Bronchial epithelial cell (primary cell): ENCODE measurements around the gene MRO. TPM values are rescaled to one million over a fixed set of nuclear protein-coding genes. Genes with fewer than 3 reads are reported as not detected.

Experiments
- DNase-seq: peaks from one replicate; pipeline ENCODE4 v3.0.0-alpha.2; 2010; ENCODE audit warnings: low read depth
- FAIRE-seq: peaks from 2 replicates; lab custom pipeline; 2011; peaks lifted over from hg19 to GRCh38; lab: Jason Lieb, UNC
- H3K27me3 ChIP-seq: 2 replicates; pipeline ENCODE4 v1.5.1; 2011; ENCODE audit warnings: low read length; ENCODE audit not compliant: control insufficient read depth, insufficient read depth
- H3K36me3 ChIP-seq: 2 replicates; pipeline ENCODE4 v1.5.1; 2011; ENCODE audit warnings: low read length; ENCODE audit not compliant: control insufficient read depth, insufficient read depth
- H3K4me3 ChIP-seq: 2 replicates; pipeline ENCODE4 v1.5.1; 2011; ENCODE audit warnings: mild to moderate bottlenecking, low read depth, low read length, control low read depth
- total RNA-seq: library from RNA; depleted of rRNA; stranded (reverse); fragments of >200 nt; gene quantifications from 2 replicates; pipeline ENCODE4 v1.2.1, GENCODE V29; 2014
- TF ChIP-seq, protein P1 (sequence below): IDR thresholded peaks from 2 replicates; pipeline ENCODE4 v1.5.1; 2011; ENCODE audit warnings: mild to moderate bottlenecking, moderate library complexity, low read length, control low read depth, inconsistent platforms; ENCODE audit not compliant: insufficient read depth, severe bottlenecking

Gene MRO
- not detected in 2 replicates for total RNA-seq

DNA sequence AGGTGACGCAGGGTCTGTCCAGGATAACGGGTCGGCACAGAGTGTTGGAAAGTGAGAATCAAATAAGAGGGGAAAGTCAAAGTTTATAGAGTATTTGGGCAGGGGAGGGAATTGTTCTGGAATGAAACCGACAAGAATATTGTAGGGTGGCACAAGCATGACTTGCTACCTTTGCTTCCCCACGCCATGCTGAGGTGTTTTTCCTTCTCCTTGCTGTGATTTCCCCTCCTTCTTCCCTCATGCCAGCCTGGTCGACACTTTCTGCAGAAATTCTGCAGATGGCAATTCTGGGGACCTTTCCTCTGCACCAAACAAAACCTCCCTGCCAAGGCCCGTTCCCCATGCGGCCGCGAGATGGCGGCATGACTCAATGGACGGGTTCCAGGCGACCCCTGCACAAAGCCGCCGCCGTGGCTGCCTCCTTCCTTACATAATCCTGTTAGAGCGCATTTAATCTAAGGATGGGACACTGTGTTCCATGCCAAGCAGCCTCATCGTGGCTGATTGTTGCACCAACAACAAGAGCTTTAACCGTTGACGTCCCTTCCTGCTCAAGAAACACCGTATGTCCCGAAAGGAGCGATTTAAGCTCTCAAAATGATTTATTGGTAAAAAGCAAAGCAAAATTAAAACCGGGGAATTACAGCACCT lies at the start of gene MRO:
Gene MRO (minus strand): TSS at position 289 of the 651 bp plus-strand sequence. CDS start 10,616 bp downstream, outside the sequence.
- peak; percentile 49 for DNase-seq
- Histone ChIP-seq H3K4me3 (peak within 1 kb of the TSS; percentile 1), H3K27me3 (peaks cover 2% of the 10 kb centered on the region), H3K36me3 (no peaks in the 10 kb centered on the region)
- TF ChIP-seq, protein P1, sequence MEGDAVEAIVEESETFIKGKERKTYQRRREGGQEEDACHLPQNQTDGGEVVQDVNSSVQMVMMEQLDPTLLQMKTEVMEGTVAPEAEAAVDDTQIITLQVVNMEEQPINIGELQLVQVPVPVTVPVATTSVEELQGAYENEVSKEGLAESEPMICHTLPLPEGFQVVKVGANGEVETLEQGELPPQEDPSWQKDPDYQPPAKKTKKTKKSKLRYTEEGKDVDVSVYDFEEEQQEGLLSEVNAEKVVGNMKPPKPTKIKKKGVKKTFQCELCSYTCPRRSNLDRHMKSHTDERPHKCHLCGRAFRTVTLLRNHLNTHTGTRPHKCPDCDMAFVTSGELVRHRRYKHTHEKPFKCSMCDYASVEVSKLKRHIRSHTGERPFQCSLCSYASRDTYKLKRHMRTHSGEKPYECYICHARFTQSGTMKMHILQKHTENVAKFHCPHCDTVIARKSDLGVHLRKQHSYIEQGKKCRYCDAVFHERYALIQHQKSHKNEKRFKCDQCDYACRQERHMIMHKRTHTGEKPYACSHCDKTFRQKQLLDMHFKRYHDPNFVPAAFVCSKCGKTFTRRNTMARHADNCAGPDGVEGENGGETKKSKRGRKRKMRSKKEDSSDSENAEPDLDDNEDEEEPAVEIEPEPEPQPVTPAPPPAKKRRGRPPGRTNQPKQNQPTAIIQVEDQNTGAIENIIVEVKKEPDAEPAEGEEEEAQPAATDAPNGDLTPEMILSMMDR = peak; percentile 93
- no peak for FAIRE-seq

DNA sequence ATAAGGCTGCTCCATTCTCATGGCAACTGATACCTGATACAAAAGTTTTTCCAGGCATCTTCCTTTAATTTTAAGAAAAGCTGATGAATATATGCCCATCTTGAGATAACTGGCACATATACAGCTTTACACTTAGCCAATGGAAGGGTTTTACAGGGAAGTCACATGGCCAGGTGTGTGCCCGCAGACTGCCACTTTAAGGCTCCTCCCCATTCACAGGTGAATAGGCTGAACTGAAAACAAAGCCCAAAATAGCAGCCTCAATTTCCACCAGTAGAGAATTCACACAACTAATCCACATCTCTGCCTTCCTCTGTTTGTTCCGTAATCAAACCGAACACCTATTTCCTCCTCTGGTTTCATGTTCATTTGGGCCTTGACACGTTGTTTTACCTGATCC lies 49.3 kb upstream of the MRO start:
- H3K36me3 ChIP-seq = no peaks in the 10 kb centered on the region
- DNase-seq = no peak
- no peak overlapping the region for H3K4me3 ChIP-seq
- no peaks in the 10 kb centered on the region for H3K27me3 ChIP-seq
- FAIRE-seq = no peak
- TF ChIP-seq, protein P1 = no peak

DNA sequence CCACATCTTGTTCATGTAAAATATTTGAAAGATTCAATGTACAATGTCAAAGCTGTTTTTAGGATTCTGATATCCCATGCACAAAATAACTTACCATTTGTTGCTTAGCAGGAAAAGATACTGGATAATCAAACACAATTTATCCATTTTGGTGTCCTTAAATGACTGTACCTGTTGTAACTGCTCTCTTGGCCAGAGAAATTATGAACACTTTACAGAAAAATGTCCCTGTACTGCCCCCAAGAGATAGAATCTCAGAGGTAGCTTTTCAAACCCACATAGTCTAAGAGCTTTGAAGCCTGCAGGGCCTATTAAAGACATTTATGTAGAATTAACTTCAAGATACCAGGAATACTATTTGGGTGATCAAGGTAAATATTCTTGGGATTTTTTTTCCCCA lies 46.9 kb upstream of the MRO start:
- Histone ChIP-seq H3K4me3 (no peak overlapping the region), H3K27me3 (no peaks in the 10 kb centered on the region), H3K36me3 (no peaks in the 10 kb centered on the region)
- DNase-seq (peak; percentile 29), FAIRE-seq (no peak)
- TF ChIP-seq, protein P1 = no peak

DNA sequence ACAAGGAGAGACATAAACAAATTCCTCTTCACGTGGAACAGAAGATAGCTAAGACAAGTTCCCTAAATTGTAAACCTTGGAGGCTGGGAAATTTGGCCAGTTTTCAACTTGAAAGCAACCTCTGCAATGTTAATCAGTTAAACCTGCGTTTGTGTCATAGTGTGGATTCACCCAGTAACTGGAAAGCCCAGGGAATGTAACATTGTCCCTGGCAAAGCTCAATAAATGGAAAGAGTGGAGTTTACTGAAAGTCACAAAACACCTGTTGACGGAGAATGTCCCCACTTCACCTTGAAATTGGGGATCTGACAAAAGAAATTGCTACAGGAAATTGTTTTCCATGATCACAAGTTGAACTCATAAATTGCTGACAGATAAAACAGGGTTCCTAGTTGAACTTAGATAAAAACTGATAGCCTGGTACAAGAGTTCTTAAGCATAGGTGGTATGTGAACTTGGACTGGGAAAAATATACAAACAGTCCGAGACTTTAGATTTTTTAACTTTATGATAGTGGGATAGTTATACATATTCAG lies 44.1 kb upstream of the MRO start:
- Histone ChIP-seq H3K27me3 (no peaks in the 10 kb centered on the region), H3K36me3 (no peaks in the 10 kb centered on the region), H3K4me3 (no peak overlapping the region)
- FAIRE-seq (no peak), DNase-seq (no peak)
- TF ChIP-seq, protein P1 = no peak

DNA sequence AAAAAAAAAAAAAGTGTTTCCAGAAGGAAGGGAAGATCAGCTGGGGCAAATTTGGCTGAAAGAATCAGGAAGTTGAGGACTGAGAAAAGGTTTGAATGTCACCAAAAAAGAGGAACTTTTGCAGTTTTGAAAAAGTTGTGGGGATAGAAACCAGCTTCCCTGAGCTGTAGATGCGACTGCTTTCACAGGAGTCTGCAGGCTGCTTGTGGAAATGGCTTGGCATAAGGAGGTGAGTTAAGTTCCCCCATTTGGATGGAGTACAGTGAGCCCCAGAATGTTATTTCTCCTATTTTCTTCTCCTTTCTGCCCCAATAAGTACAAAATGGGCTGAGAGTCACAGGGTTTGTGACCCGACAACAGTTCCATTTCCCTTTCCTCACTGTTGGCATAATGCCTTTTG lies 42.6 kb upstream of the MRO start:
- DNase-seq (no peak), FAIRE-seq (no peak)
- no peaks in the 10 kb centered on the region for H3K36me3 ChIP-seq
- H3K27me3 ChIP-seq = no peaks in the 10 kb centered on the region
- TF ChIP-seq, protein P1 = no peak
- no peak overlapping the region for H3K4me3 ChIP-seq
